ENCODE data around the gene SORCS2.

The SORCS2 gene

GRCh38 chr4:7552466-7552865, 360.1 kb downstream of the SORCS2 start:
- TF ChIP-seq CTCF (IDR thresholded peaks at IDR 0.05; ENCODE audit: low read depth, low read length), result no peak
- no peak for DNase-seq (ENCODE audit: low read depth in 2 of 2)
- no peak overlapping the region for H3K4me3 ChIP-seq (replicated peaks in 1 of 2; ENCODE audit: low read depth in 2 of 2, low read length in 2 of 2)

- no peak overlapping the region for H3K4me3 ChIP-seq (replicated peaks in 1 of 2; ENCODE audit: low read depth in 2 of 2, low read length in 2 of 2)
- TF ChIP-seq CTCF (IDR thresholded peaks at IDR 0.05; ENCODE audit: low read depth, low read length), result no peak
- DNase-seq (ENCODE audit: low read depth in 2 of 2), result no peak
Measured at GRCh38 chr4:7553280-7553679, 360.9 kb downstream of the SORCS2 start.

GRCh38 chr4:7554905-7555304, 362.6 kb downstream of the SORCS2 start:
- no peak for TF ChIP-seq CTCF (IDR thresholded peaks at IDR 0.05; ENCODE audit: low read depth, low read length)

GRCh38 chr4:7556558-7556957, 364.2 kb downstream of the SORCS2 start:
- no peak for TF ChIP-seq CTCF (IDR thresholded peaks at IDR 0.05; ENCODE audit: low read depth, low read length)
- DNase-seq (ENCODE audit: low read depth in 2 of 2), result no peak
- H3K4me3 ChIP-seq (replicated peaks in 1 of 2; ENCODE audit: low read depth in 2 of 2, low read length in 2 of 2), result no peak overlapping the region

More at GRCh38 chr4:7554905-7555304, 362.6 kb downstream of the SORCS2 start:
- DNase-seq (ENCODE audit: low read depth in 2 of 2), result no peak
- H3K4me3 ChIP-seq (replicated peaks in 1 of 2; ENCODE audit: low read depth in 2 of 2, low read length in 2 of 2), result no peak overlapping the region

GRCh38 chr4:7557456-7557855, 365.1 kb downstream of the SORCS2 start:
- no peak overlapping the region for H3K4me3 ChIP-seq (replicated peaks in 1 of 2; ENCODE audit: low read depth in 2 of 2, low read length in 2 of 2)
- DNase-seq (ENCODE audit: low read depth in 2 of 2), result peak; percentile 9 to 39
- TF ChIP-seq CTCF (IDR thresholded peaks at IDR 0.05; ENCODE audit: low read depth, low read length), result no peak

- no peak for TF ChIP-seq CTCF (IDR thresholded peaks at IDR 0.05; ENCODE audit: low read depth, low read length)
- no peak for DNase-seq (ENCODE audit: low read depth in 2 of 2)
- H3K4me3 ChIP-seq (replicated peaks in 1 of 2; ENCODE audit: low read depth in 2 of 2, low read length in 2 of 2), result no peak overlapping the region
Measured at GRCh38 chr4:7558436-7558835, 366.1 kb downstream of the SORCS2 start.

- no peak for TF ChIP-seq CTCF (IDR thresholded peaks at IDR 0.05; ENCODE audit: low read depth, low read length)
- DNase-seq (ENCODE audit: low read depth in 2 of 2), result no peak
- no peak overlapping the region for H3K4me3 ChIP-seq (replicated peaks in 1 of 2; ENCODE audit: low read depth in 2 of 2, low read length in 2 of 2)
Measured at GRCh38 chr4:7559316-7559715, 367.0 kb downstream of the SORCS2 start.
